ENCODE data around the gene VWF. TPM values are rescaled to one million over a fixed set of nuclear protein-coding genes. Genes with fewer than 3 reads are reported as not detected.

The VWF gene
- total RNA-seq, 4 donors from 2014 or later, result 21.1 to 92.5 (median 49.7) TPM

GRCh38 chr12:5947006-5947405, 177.5 kb downstream of the VWF start:
- Histone ChIP-seq H3K4me3 (no peak overlapping the region), H3K9me3 (no peaks in the 10 kb centered on the region), H3K27ac (no peak overlapping the region), H3K4me1 (peaks cover 6 to 17% (median 9%) of the 10 kb centered on the region in 3 donors), H3K36me3 (peaks cover 0 to 41% (median 0%) of the 10 kb centered on the region in 3 donors), H3K27me3 (peaks cover 0 to 64% (median 3%) of the 10 kb centered on the region in 4 donors)
- intact Hi-C loops (cut with DNase I), result no loop called here
- DNase-seq, result no peak
- WGBS, 2 donors, result 83 to 86% methylated on average over 1 of the region's 1 CpG
- TF ChIP-seq CTCF (IDR thresholded peaks at IDR 0.05), result no peak
- no peak for TF ChIP-seq POLR2A (IDR thresholded peaks at IDR 0.05)

- 77 to 92% methylated on average over 2 of the region's 2 CpGs for WGBS, 2 donors
Observed at GRCh38 chr12:5946388-5946787, 178.1 kb downstream of the VWF start.

GRCh38 chr12:5945071-5946008, 179.1 kb downstream of the VWF start, which contains the start of gene ANO2:
Gene ANO2 (minus strand): TSS chr12:5945259. CDS start chr12:5945217, 42 bp downstream.
- H3K36me3 ChIP-seq, result peaks cover 0 to 25% (median 0%) of the 10 kb centered on the region in 3 donors
- H3K27ac ChIP-seq, result no peak within 1 kb of the TSS
- no peaks in the 10 kb centered on the region for H3K9me3 ChIP-seq
- no peak for DNase-seq
- peak within 1 kb of the TSS; percentile 11 to 62 (median 30) for H3K4me3 ChIP-seq
- TF ChIP-seq POLR2A (IDR thresholded peaks at IDR 0.05) (no peak), CTCF (IDR thresholded peaks at IDR 0.05) (no peak)
- peaks cover 6 to 17% (median 9%) of the 10 kb centered on the region in 3 donors for H3K4me1 ChIP-seq
- H3K27me3 ChIP-seq, result peaks cover 0 to 73% (median 3%) of the 10 kb centered on the region in 4 donors
- intact Hi-C loops (cut with DNase I), result no loop called here
- 6 to 43% methylated on average over 16 to 22 of the region's 66 CpGs for WGBS, 2 donors

More at GRCh38 chr12:5946388-5946787, 178.1 kb downstream of the VWF start:
- Histone ChIP-seq H3K4me3 (no peak overlapping the region), H3K9me3 (no peaks in the 10 kb centered on the region), H3K27ac (no peak overlapping the region), H3K27me3 (peaks cover 0 to 64% (median 3%) of the 10 kb centered on the region in 4 donors), H3K36me3 (peaks cover 0 to 35% (median 0%) of the 10 kb centered on the region in 3 donors), H3K4me1 (peaks cover 6 to 17% (median 9%) of the 10 kb centered on the region in 3 donors)
- intact Hi-C loops (cut with DNase I), result no loop called here
- DNase-seq, result no peak
- TF ChIP-seq CTCF (IDR thresholded peaks at IDR 0.05) (no peak), POLR2A (IDR thresholded peaks at IDR 0.05) (no peak)

- 13 to 22% methylated on average over 10 to 11 of the region's 12 CpGs for WGBS, 2 donors
- intact Hi-C loops (cut with DNase I), result no loop called here
- H3K4me1 ChIP-seq, result peaks cover 6 to 17% (median 9%) of the 10 kb centered on the region in 3 donors
- DNase-seq, result no peak
- H3K9me3 ChIP-seq, result no peaks in the 10 kb centered on the region
- TF ChIP-seq CTCF (IDR thresholded peaks at IDR 0.05) (no peak), POLR2A (IDR thresholded peaks at IDR 0.05) (no peak)
- H3K36me3 ChIP-seq, result peaks cover 0 to 25% (median 0%) of the 10 kb centered on the region in 3 donors
- no peak overlapping the region for H3K27ac ChIP-seq
- H3K4me3 ChIP-seq, result peak overlapping the region; percentile 11 to 62 (median 30)
- H3K27me3 ChIP-seq, result peaks cover 0 to 80% (median 3%) of the 10 kb centered on the region in 4 donors
Observed at GRCh38 chr12:5944688-5945070, 179.8 kb downstream of the VWF start.

DNA sequence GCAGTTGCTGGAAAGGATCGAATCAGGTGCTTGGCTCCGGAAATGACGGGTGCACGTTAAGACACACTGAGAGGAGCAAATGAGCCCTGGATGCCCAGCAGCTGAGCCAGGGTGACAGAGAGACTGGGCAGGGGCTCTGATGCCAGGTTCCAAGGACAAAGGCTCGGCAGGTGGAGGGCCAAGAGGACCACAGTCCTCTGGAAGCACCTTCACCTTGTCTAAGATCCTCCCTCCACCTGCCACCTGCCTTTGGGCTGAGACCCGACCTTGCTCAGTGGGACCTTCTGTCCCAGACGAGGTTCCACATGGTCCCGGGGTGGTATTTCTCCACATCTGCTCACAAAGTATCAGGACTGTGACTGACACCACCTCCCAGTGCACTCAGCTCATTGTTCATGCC, 180.4 kb downstream of the VWF start:
- intact Hi-C loops (cut with DNase I), result no loop called here
- no peak for DNase-seq
- H3K27me3 ChIP-seq, result peaks cover 0 to 80% (median 3%) of the 10 kb centered on the region in 4 donors

More for the DNA sequence above, 180.4 kb downstream of the VWF start:
- Histone ChIP-seq H3K27ac (no peak overlapping the region), H3K4me3 (no peak overlapping the region), H3K9me3 (no peaks in the 10 kb centered on the region), H3K36me3 (peaks cover 0 to 23% (median 0%) of the 10 kb centered on the region in 3 donors), H3K4me1 (peaks cover 6 to 17% (median 9%) of the 10 kb centered on the region in 3 donors)
- 76 to 95% methylated on average over 4 to 8 of the region's 8 CpGs for WGBS, 2 donors
- TF ChIP-seq POLR2A (IDR thresholded peaks at IDR 0.05) (no peak), CTCF (IDR thresholded peaks at IDR 0.05) (no peak)
